AG09309 (cell line): Measurements from ENCODE around the gene PPP1R3A.

Source experiments
- DNase-seq: peaks from one replicate; pipeline ENCODE4 v3.0.0-alpha.2; 2010; ENCODE audit warnings: low read depth
- H3K4me3 ChIP-seq: 2 replicates; pipeline ENCODE4 v1.5.1; 2011; ENCODE audit warnings: mild to moderate bottlenecking, low read depth, low read length, moderate library complexity; ENCODE audit not compliant: control insufficient read depth
- TF ChIP-seq, protein P1 (sequence below): IDR thresholded peaks from 2 replicates; pipeline ENCODE4 v1.5.1; 2011; ENCODE audit warnings: mild to moderate bottlenecking, low read depth, low read length, inconsistent platforms; ENCODE audit not compliant: insufficient read depth, control insufficient read depth; ENCODE audit errors: missing control alignments

The PPP1R3A gene, protein sequence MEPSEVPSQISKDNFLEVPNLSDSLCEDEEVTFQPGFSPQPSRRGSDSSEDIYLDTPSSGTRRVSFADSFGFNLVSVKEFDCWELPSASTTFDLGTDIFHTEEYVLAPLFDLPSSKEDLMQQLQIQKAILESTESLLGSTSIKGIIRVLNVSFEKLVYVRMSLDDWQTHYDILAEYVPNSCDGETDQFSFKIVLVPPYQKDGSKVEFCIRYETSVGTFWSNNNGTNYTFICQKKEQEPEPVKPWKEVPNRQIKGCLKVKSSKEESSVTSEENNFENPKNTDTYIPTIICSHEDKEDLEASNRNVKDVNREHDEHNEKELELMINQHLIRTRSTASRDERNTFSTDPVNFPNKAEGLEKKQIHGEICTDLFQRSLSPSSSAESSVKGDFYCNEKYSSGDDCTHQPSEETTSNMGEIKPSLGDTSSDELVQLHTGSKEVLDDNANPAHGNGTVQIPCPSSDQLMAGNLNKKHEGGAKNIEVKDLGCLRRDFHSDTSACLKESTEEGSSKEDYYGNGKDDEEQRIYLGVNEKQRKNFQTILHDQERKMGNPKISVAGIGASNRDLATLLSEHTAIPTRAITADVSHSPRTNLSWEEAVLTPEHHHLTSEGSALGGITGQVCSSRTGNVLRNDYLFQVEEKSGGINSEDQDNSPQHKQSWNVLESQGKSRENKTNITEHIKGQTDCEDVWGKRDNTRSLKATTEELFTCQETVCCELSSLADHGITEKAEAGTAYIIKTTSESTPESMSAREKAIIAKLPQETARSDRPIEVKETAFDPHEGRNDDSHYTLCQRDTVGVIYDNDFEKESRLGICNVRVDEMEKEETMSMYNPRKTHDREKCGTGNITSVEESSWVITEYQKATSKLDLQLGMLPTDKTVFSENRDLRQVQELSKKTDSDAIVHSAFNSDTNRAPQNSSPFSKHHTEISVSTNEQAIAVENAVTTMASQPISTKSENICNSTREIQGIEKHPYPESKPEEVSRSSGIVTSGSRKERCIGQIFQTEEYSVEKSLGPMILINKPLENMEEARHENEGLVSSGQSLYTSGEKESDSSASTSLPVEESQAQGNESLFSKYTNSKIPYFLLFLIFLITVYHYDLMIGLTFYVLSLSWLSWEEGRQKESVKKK

DNA sequence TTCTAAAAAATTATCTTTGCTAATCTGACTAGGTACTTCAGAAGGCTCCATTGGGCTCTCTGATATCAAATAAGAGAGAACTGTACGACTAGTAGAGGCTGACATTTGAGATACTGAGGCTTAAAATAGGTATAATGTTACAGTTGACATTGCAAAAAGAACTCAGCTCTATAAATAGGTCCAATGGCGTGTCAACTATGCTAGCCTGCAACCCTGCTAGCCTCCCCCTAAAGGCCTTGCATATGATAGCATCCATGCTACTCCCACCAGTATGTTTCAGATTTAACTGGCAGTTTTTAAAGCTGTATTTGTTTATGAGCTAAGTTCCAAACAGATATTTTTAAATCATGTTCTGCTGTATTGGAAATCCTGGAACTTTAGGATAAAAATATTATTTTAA, at the start of gene PPP1R3A:
PPP1R3A (minus strand) TSS at position 64 of the 400 bp plus-strand sequence; CDS start at position 51, 13 bp downstream.
- no peak for DNase-seq

DNA sequence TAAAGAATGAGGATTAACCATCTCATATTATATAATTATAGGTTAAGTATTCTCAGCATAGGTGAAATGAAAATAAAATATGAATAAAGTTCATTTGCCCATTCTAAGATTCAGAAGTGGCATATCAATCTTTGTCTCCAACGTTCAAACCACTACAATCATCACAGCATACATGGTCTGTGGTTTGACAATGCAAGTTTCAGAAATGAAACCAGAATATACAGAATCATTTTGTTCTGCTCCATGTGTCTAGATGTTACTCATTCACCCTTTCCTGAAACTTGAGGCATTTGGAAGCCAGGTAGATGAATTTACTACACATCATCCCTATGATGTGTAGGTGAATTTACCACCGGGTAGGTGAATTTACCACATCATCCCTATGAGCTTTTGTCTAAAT, 44.5 kb upstream of the PPP1R3A start:
- no peak overlapping the region for H3K4me3 ChIP-seq
- TF ChIP-seq, protein P1, sequence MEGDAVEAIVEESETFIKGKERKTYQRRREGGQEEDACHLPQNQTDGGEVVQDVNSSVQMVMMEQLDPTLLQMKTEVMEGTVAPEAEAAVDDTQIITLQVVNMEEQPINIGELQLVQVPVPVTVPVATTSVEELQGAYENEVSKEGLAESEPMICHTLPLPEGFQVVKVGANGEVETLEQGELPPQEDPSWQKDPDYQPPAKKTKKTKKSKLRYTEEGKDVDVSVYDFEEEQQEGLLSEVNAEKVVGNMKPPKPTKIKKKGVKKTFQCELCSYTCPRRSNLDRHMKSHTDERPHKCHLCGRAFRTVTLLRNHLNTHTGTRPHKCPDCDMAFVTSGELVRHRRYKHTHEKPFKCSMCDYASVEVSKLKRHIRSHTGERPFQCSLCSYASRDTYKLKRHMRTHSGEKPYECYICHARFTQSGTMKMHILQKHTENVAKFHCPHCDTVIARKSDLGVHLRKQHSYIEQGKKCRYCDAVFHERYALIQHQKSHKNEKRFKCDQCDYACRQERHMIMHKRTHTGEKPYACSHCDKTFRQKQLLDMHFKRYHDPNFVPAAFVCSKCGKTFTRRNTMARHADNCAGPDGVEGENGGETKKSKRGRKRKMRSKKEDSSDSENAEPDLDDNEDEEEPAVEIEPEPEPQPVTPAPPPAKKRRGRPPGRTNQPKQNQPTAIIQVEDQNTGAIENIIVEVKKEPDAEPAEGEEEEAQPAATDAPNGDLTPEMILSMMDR, result no peak
- DNase-seq, result no peak

More for the DNA sequence above, at the start of gene PPP1R3A:
- TF ChIP-seq, protein P1, result no peak
- H3K4me3 ChIP-seq, result no peak within 1 kb of the TSS

DNA sequence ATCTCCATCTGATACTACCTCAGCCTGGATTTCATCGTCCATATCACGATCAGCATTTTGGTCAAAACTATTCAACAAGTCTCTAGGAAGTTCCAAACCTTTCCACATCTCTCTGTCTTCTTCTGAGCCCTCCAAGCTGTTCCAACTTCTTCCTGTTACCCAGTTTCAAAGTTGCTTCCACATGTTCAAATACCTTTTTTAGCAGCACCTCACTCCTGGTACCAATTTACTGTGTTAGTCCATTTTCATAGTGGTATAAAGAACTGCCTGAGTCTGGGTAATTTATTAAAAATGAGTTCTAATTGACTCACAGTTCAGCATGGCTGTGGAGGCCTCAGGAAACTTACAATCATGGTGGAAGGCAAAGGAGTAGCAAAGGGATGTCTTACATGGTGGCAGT, 41.1 kb upstream of the PPP1R3A start:
- TF ChIP-seq, protein P1, result no peak
- DNase-seq, result no peak
- H3K4me3 ChIP-seq, result no peak overlapping the region

DNA sequence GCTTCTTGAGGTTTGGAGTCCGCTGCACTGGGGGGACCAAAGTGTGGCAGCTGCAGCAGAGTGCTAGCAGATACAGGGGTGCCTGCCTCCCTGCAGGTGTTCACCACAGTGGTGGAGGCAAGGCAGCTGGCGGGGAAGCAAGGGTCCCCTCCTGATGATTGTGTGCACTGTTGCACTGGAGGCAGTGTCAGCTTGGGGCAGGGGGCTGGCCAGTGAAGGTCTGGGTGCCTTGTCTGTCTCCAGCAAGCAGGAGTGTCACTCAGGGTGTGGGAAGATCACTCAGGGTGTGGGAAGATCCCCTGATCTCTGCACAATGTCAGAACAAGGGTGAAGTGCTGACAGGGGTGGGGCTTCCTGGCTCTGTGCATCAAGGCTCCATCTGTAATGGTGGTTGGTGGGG, 36.3 kb upstream of the PPP1R3A start:
- DNase-seq, result no peak
- TF ChIP-seq, protein P1, result no peak
- H3K4me3 ChIP-seq, result no peak overlapping the region

DNA sequence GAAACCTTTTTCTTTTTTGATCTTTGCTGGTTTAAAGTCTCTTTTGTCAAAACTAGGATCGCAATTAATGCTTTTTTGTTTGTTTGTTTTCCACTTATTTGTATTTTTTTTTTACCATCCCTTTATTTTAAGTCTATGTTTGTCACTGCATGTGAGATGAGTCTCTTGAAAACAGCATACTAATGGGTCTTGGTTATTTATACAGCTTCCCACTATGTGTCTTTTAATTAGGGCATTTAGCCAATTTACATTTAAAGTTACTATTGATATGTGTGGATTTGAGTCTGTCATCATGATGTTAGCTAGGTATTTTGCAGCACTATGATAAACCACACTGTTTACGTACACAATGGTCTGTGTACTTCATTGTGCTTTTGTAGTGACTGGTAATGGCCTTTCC, 34.7 kb upstream of the PPP1R3A start:
- DNase-seq, result no peak
- H3K4me3 ChIP-seq, result no peak overlapping the region
- TF ChIP-seq, protein P1, result no peak
